HCT116 (cell line): ENCODE results near the gene PPP6R3.

Source experiments
- CEBPB ChIP-seq: IDR thresholded peaks from 2 replicates; pipeline ENCODE4 v1.6.1; 2012; ENCODE audit warnings: low read depth
- JUND ChIP-seq: IDR thresholded peaks from 2 replicates; pipeline ENCODE4 v1.6.1; 2012
- TF ChIP-seq, protein P1 (sequence below), 3 experiments: fragments of 200-600 bp in 1 of 3; sonication (generic) in 1 of 3; IDR thresholded peaks in 2 of 3; conservative IDR thresholded peaks in 1 of 3; 2 replicates each; pipeline ENCODE4 v1.5.1; 2012 to 2017; ENCODE audit warnings: low read depth in 2 of 3, low read length in 2 of 3, antibody characterized with exemption in 1 of 3, borderline replicate concordance in 1 of 3, control low read depth in 1 of 3, mild to moderate bottlenecking in 1 of 3, mixed read lengths in 1 of 3, mixed run types in 1 of 3, moderate library complexity in 1 of 3; ENCODE audit not compliant: insufficient read depth in 1 of 3

DNA sequence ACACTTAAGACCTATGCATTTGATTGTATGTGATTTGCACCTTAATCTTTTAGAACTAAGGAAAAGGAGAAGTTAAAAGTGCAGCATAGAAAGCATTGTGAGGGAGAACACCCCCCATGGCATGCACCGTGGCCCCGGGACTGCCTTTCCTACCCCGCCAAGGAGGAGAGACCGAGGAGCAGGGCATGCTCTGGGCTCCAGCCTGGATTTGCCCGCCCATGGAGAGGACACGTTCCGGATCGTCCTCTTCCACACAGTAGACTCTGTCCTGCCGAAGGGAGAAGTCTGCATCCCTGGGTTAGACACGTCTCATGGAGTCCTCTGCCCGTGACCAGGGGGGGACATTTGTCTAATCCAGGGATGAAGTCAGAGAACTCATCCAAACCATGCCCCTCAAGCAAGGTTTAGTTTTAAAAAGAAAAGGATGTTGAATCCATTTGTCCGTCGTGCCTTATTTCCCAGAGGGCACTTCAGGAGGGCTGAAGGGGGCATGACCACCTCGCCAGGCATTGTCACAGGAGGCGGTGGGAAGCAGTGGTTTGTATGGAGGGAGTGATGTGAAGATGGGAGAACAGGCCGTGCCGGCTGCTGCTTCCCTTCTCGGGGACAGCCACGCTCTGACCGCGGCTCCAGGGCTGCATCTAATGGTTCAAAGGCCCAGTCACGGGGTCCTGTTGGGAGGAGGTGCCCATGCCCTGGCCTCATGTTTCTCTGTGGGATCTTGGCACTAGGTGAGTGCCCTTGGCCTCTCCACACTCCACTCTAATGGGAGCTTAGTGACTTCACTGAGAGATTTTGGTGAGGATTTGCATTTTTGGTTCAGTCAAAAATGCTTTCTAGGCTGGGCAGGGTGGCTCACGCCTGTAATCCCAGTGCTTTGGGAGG lies 157.6 kb downstream of the PPP6R3 start:
- no peak for TF ChIP-seq CEBPB
- TF ChIP-seq, protein P1, sequence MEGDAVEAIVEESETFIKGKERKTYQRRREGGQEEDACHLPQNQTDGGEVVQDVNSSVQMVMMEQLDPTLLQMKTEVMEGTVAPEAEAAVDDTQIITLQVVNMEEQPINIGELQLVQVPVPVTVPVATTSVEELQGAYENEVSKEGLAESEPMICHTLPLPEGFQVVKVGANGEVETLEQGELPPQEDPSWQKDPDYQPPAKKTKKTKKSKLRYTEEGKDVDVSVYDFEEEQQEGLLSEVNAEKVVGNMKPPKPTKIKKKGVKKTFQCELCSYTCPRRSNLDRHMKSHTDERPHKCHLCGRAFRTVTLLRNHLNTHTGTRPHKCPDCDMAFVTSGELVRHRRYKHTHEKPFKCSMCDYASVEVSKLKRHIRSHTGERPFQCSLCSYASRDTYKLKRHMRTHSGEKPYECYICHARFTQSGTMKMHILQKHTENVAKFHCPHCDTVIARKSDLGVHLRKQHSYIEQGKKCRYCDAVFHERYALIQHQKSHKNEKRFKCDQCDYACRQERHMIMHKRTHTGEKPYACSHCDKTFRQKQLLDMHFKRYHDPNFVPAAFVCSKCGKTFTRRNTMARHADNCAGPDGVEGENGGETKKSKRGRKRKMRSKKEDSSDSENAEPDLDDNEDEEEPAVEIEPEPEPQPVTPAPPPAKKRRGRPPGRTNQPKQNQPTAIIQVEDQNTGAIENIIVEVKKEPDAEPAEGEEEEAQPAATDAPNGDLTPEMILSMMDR (IDR thresholded peaks at IDR 0.05 in 2 of 3, conservative IDR thresholded peaks at IDR 0.05 in 1 of 3; ENCODE audit: borderline replicate concordance in 1 of 3, insufficient read depth in 1 of 3, low read depth in 2 of 3, low read length in 2 of 3) = no peak
- no peak for TF ChIP-seq JUND
